ENCODE results near the gene DDX39A. TPM values are rescaled to one million over a fixed set of nuclear protein-coding genes. Genes with fewer than 3 reads are reported as not detected.

DDX39A gene
- total RNA-seq, 2 experiments from 2014 or later = 296 to 299 TPM

DNA sequence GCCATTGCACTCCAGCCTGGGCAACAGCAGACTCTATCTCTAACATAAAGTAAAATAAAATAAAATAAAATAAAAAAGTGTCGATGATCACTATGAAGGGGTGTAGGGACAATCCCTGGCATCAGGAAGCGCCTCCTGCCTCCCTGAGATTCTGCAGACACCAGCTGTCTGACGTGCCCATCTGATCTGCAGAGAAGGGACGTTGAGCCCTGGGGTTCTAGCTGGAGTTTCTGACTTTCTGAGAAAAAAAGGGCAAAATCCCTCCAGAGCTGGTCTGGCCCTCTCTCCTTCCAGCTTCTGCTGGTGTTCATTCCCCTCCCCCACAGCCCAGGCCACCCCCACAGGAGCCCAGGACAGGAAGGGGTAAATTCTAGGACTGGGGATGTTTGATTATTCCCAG is 40.3 kb downstream of the DDX39A start:
- peak overlapping the region; percentile 94 for H3K27ac Mint-ChIP-seq
- TF ChIP-seq, protein P1, sequence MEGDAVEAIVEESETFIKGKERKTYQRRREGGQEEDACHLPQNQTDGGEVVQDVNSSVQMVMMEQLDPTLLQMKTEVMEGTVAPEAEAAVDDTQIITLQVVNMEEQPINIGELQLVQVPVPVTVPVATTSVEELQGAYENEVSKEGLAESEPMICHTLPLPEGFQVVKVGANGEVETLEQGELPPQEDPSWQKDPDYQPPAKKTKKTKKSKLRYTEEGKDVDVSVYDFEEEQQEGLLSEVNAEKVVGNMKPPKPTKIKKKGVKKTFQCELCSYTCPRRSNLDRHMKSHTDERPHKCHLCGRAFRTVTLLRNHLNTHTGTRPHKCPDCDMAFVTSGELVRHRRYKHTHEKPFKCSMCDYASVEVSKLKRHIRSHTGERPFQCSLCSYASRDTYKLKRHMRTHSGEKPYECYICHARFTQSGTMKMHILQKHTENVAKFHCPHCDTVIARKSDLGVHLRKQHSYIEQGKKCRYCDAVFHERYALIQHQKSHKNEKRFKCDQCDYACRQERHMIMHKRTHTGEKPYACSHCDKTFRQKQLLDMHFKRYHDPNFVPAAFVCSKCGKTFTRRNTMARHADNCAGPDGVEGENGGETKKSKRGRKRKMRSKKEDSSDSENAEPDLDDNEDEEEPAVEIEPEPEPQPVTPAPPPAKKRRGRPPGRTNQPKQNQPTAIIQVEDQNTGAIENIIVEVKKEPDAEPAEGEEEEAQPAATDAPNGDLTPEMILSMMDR (IDR thresholded peaks at IDR 0.05) = no peak
- no peaks in the 10 kb centered on the region for H3K27me3 Mint-ChIP-seq
- peaks cover 22% of the 10 kb centered on the region for H3K36me3 Mint-ChIP-seq (ENCODE audit: low read depth)
- Histone ChIP-seq H3K9me3 (ENCODE audit: control insufficient read depth in 1 of 2, insufficient read depth in 1 of 2, low read length in 2 of 2) (no peaks in the 10 kb centered on the region), H3K36me3 (ENCODE audit: insufficient read depth, low read length) (peaks cover 3% of the 10 kb centered on the region), H3K27me3 (ENCODE audit: control insufficient read depth in 1 of 2, insufficient read depth in 2 of 2, low read length in 2 of 2) (no peaks in the 10 kb centered on the region), H3K4me3 (ENCODE audit: low read length) (no peak overlapping the region), H3K27ac (ENCODE audit: low read depth in 1 of 2, low read length in 2 of 2) (peak overlapping the region; percentile 4 to 99), H3K4me1 (ENCODE audit: insufficient read depth, low read length) (peaks cover 73% of the 10 kb centered on the region)
- ATAC-seq (ENCODE audit: poor library complexity) = no peak
- intact Hi-C loops (cut with DNase I, micrococcal nuclease) = no loop called here
- no peaks in the 10 kb centered on the region for H3K9me3 Mint-ChIP-seq
- CTCF ChIA-PET = interaction anchor here (4.5 to 5.7 kb wide), 2 partner anchors 9 to 27 kb away, joined by 26 to 30 read pairs; no protein-coding TSS in a partner anchor
- peaks cover 59% of the 10 kb centered on the region for H3K4me1 Mint-ChIP-seq (ENCODE audit: low read depth)
- H3K4me3 Mint-ChIP-seq = peak overlapping the region; percentile 60
- no peak for DNase-seq
- POLR2A ChIA-PET = interaction anchor here (8.6 kb wide), 1 partner anchor 12 kb away, joined by 240 read pairs; no protein-coding TSS in a partner anchor

DNA sequence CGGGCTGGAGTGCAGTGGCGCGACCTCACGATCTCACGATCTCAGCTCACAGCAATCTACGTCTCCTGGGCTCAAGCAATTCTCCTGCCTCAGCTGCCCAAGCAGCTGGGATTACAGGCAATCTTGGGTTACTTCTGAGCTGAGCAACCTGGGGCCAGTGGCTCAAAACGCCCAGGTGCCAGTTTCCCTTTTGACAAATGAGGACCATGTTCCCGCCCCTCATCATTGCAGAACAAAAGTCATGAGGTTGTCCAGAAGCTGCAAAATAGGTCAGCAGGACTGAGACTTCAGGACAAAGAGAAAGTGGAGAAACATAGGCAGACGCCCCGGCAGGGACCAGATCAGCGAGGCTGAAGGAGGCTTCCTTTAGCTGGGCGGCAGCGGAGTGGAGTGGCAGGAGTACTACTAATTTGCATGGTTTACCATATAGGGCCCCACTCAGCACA is 41.2 kb downstream of the DDX39A start:
- H3K27me3 Mint-ChIP-seq = no peaks in the 10 kb centered on the region
- no peaks in the 10 kb centered on the region for H3K9me3 Mint-ChIP-seq
- H3K36me3 ChIP-seq (ENCODE audit: insufficient read depth, low read length) = no peaks in the 10 kb centered on the region
- ChIA-PET CTCF (no interaction called here), POLR2A (interaction anchor here (8.6 kb wide), 1 partner anchor 11 kb away, joined by 240 read pairs; no protein-coding TSS in a partner anchor)
- intact Hi-C loops (cut with DNase I, micrococcal nuclease) = no loop called here
- H3K27me3 ChIP-seq (ENCODE audit: control insufficient read depth in 1 of 2, insufficient read depth in 2 of 2, low read length in 2 of 2) = no peaks in the 10 kb centered on the region
- peak overlapping the region; percentile 69 for H3K4me3 Mint-ChIP-seq
- H3K9me3 ChIP-seq (ENCODE audit: control insufficient read depth in 1 of 2, insufficient read depth in 1 of 2, low read length in 2 of 2) = no peaks in the 10 kb centered on the region
- H3K27ac Mint-ChIP-seq = peak overlapping the region; percentile 65
- H3K4me1 Mint-ChIP-seq (ENCODE audit: low read depth) = peaks cover 61% of the 10 kb centered on the region
- DNase-seq (no peak), ATAC-seq (ENCODE audit: poor library complexity) (no peak)
- H3K27ac ChIP-seq (ENCODE audit: low read depth in 1 of 2, low read length in 2 of 2) = no peak overlapping the region
- H3K36me3 Mint-ChIP-seq (ENCODE audit: low read depth) = peaks cover 16% of the 10 kb centered on the region
- TF ChIP-seq, protein P1 (IDR thresholded peaks at IDR 0.05) = no peak
- peaks cover 74% of the 10 kb centered on the region for H3K4me1 ChIP-seq (ENCODE audit: insufficient read depth, low read length)
- H3K4me3 ChIP-seq (ENCODE audit: low read length) = no peak overlapping the region

DNA sequence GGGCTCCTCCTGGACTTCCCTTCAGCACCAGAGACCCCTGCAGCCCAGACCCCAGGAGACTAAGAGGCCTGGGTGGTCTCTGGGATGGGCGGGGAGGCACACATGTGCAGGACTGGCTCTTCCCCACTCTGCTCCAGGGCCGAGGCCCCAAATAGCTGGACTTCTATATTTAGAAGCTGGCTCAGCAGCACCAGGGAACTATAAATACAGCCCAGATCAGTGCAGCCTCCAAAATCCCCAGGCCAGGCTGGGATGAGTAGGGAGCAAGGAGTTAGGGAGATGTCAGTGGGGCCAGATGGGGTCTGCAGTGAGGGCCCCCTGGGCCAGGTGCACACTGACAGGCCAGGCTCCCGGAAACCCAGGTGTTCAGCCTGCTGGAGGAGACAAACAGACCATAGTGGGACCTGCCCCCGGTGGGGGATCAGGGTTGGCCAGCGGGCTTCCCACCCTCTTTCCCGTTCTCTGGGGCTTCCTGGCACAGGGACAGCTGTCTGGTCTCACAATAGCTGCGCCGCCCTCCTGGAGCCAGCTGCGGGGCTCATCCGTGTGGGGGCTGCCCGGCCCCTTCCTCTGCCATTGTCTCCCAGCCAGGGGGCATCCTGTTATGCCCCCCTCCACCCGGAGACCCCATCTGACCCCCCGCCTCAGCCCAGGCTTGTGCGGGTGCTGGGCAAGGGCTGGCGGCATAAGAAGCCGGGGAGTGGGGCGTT is 43.4 kb downstream of the DDX39A start:
- DNase-seq (no peak), ATAC-seq (ENCODE audit: poor library complexity) (peak; percentile 4)
- Mint-ChIP-seq H3K27me3 (no peaks in the 10 kb centered on the region), H3K4me3 (peak overlapping the region; percentile 81), H3K9me3 (no peaks in the 10 kb centered on the region), H3K27ac (peak overlapping the region; percentile 84), H3K4me1 (ENCODE audit: low read depth) (peaks cover 57% of the 10 kb centered on the region), H3K36me3 (ENCODE audit: low read depth) (no peaks in the 10 kb centered on the region)
- POLR2A ChIA-PET = interaction anchor here (1.2 to 2.6 kb wide), 6 partner anchors 8 to 132 kb away, joined by 4 to 17 read pairs (median 6); no protein-coding TSS in a partner anchor
- TF ChIP-seq, protein P1 (IDR thresholded peaks at IDR 0.05) = no peak
- intact Hi-C loops (cut with DNase I, micrococcal nuclease) = loop anchor here in 1 of 2 experiments (1.0 kb wide), 1 partner anchor 9 kb away; no protein-coding TSS in a partner anchor
- no peaks in the 10 kb centered on the region for H3K9me3 ChIP-seq (ENCODE audit: control insufficient read depth in 1 of 2, insufficient read depth in 1 of 2, low read length in 2 of 2)
- H3K27ac ChIP-seq (ENCODE audit: low read depth in 1 of 2, low read length in 2 of 2) = peak overlapping the region; percentile 97 to 100
- peaks cover 86% of the 10 kb centered on the region for H3K4me1 ChIP-seq (ENCODE audit: insufficient read depth, low read length)
- H3K27me3 ChIP-seq (ENCODE audit: control insufficient read depth in 1 of 2, insufficient read depth in 2 of 2, low read length in 2 of 2) = no peaks in the 10 kb centered on the region
- CTCF ChIA-PET = interaction anchor here (1.0 to 1.5 kb wide), 2 partner anchors 14 to 239 kb away, joined by 3 to 5 read pairs; partner anchors contain the start of gene ASF1B
- peak overlapping the region; percentile 14 for H3K4me3 ChIP-seq (ENCODE audit: low read length)
- H3K36me3 ChIP-seq (ENCODE audit: insufficient read depth, low read length) = no peaks in the 10 kb centered on the region
